Measurements from ENCODE around the gene ABCB11. TPM values are rescaled to one million over a fixed set of nuclear protein-coding genes. Genes with fewer than 3 reads are reported as not detected.
A peak's percentile ranks its signal among the peaks of the same experiment; 100 is the strongest.

ABCB11 gene
- total and polyA plus RNA-seq, 9 of the 15 experiments (the other 6 are each of a cell fraction or from before 2014, with no cell fraction given) = 0.04 to 0.51 (median 0.10) TPM; not detected in 1

DNA sequence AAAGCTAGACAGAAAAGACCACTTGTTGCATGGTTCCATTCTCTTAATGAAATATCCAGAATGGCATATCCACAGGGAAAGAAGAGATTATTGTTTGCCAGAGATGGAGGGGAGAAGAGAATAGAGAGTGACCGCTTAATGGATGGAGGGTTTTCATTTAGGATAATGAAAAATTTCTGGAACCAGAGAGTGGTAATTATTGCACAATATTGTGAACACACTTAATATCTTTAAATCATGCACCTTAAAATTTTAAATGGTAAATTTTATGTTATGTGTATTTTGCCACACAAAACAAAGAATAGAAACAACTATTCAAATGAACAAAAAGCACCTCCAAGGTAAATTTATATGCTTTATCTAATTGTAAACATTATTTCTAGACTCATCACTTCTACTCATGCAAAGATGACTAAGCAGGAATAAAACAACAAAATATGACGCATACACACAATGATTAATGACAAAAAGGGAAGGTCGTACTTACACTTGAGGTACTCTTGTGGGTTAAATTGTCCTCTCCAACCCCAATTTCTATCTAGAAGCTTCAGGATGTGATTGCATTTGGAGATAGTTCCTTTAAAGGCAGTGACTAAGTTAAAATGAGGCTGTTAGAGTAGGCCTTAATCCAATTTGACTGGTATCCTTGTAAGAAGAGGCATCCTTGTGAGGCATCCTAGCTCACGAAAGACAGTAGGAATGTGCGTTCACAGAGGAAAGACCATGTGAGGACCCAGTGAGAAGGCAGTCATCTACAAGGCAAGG, 19.5 kb upstream of the ABCB11 start (continued):
- TF ChIP-seq, protein P1, sequence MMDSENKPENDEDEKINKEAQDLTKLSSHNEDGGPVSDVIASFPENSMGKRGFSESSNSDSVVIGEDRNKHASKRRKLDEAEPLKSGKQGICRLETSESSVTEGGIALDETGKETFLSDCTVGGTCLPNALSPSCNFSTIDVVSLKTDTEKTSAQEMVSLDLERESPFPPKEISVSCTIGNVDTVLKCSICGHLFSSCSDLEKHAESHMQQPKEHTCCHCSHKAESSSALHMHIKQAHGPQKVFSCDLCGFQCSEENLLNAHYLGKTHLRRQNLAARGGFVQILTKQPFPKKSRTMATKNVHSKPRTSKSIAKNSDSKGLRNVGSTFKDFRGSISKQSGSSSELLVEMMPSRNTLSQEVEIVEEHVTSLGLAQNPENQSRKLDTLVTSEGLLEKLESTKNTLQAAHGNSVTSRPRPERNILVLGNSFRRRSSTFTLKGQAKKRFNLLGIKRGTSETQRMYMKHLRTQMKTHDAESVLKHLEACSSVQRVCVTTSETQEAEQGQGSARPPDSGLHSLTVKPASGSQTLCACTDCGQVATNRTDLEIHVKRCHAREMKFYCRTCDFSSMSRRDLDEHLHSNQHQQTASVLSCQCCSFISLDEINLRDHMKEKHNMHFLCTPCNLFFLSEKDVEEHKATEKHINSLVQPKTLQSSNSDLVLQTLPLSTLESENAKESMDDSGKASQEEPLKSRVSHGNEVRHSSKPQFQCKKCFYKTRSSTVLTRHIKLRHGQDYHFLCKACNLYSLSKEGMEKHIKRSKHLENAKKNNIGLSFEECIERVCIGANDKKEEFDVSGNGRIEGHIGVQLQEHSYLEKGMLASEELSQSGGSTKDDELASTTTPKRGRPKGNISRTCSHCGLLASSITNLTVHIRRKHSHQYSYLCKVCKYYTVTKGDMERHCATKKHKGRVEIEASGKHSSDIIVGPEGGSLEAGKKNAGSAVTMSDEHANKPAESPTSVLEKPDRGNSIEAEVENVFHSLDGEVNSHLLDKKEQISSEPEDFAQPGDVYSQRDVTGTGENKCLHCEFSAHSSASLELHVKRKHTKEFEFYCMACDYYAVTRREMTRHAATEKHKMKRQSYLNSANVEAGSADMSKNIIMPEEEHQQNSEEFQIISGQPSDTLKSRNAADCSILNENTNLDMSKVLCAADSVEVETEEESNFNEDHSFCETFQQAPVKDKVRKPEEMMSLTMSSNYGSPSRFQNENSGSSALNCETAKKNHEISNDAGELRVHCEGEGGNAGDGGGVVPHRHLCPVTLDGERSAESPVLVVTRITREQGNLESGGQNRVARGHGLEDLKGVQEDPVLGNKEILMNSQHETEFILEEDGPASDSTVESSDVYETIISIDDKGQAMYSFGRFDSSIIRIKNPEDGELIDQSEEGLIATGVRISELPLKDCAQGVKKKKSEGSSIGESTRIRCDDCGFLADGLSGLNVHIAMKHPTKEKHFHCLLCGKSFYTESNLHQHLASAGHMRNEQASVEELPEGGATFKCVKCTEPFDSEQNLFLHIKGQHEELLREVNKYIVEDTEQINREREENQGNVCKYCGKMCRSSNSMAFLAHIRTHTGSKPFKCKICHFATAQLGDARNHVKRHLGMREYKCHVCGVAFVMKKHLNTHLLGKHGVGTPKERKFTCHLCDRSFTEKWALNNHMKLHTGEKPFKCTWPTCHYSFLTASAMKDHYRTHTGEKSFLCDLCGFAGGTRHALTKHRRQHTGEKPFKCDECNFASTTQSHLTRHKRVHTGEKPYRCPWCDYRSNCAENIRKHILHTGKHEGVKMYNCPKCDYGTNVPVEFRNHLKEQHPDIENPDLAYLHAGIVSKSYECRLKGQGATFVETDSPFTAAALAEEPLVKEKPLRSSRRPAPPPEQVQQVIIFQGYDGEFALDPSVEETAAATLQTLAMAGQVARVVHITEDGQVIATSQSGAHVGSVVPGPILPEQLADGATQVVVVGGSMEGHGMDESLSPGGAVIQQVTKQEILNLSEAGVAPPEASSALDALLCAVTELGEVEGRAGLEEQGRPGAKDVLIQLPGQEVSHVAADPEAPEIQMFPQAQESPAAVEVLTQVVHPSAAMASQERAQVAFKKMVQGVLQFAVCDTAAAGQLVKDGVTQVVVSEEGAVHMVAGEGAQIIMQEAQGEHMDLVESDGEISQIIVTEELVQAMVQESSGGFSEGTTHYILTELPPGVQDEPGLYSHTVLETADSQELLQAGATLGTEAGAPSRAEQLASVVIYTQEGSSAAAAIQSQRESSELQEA (IDR thresholded peaks at IDR 0.05; ENCODE audit: low read depth) = no peak
- no peak for TF ChIP-seq RHOXF2B (CRISPR knock-in tag; conservative IDR thresholded peaks at IDR 0.05)
- TF ChIP-seq ZNF133 (CRISPR knock-in tag; IDR thresholded peaks at IDR 0.05) = no peak
- no peak for TF ChIP-seq ZNF263 (CRISPR knock-in tag; IDR thresholded peaks at IDR 0.05; ENCODE audit: borderline replicate concordance)
- TF ChIP-seq PHF20 (IDR thresholded peaks at IDR 0.05; ENCODE audit: partially characterized antibody) = no peak
- no peak for TF ChIP-seq RFX1 (IDR thresholded peaks at IDR 0.05)
- TF ChIP-seq, protein P2, sequence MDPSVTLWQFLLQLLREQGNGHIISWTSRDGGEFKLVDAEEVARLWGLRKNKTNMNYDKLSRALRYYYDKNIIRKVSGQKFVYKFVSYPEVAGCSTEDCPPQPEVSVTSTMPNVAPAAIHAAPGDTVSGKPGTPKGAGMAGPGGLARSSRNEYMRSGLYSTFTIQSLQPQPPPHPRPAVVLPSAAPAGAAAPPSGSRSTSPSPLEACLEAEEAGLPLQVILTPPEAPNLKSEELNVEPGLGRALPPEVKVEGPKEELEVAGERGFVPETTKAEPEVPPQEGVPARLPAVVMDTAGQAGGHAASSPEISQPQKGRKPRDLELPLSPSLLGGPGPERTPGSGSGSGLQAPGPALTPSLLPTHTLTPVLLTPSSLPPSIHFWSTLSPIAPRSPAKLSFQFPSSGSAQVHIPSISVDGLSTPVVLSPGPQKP (CRISPR knock-in tag; IDR thresholded peaks at IDR 0.05) = no peak
- no peak for TF ChIP-seq KLF13 (tag; IDR thresholded peaks at IDR 0.05; ENCODE audit: borderline replicate concordance, low read depth)
- TF ChIP-seq SETDB1 (IDR thresholded peaks at IDR 0.05; ENCODE audit: low read length) = no peak
- TF ChIP-seq, protein P3, sequence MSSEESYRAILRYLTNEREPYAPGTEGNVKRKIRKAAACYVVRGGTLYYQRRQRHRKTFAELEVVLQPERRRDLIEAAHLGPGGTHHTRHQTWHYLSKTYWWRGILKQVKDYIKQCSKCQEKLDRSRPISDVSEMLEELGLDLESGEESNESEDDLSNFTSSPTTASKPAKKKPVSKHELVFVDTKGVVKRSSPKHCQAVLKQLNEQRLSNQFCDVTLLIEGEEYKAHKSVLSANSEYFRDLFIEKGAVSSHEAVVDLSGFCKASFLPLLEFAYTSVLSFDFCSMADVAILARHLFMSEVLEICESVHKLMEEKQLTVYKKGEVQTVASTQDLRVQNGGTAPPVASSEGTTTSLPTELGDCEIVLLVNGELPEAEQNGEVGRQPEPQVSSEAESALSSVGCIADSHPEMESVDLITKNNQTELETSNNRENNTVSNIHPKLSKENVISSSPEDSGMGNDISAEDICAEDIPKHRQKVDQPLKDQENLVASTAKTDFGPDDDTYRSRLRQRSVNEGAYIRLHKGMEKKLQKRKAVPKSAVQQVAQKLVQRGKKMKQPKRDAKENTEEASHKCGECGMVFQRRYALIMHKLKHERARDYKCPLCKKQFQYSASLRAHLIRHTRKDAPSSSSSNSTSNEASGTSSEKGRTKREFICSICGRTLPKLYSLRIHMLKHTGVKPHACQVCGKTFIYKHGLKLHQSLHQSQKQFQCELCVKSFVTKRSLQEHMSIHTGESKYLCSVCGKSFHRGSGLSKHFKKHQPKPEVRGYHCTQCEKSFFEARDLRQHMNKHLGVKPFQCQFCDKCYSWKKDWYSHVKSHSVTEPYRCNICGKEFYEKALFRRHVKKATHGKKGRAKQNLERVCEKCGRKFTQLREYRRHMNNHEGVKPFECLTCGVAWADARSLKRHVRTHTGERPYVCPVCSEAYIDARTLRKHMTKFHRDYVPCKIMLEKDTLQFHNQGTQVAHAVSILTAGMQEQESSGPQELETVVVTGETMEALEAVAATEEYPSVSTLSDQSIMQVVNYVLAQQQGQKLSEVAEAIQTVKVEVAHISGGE (CRISPR knock-in tag; IDR thresholded peaks at IDR 0.05) = no peak; a peak in 1 of 6 replicates
- TF ChIP-seq, protein P4, sequence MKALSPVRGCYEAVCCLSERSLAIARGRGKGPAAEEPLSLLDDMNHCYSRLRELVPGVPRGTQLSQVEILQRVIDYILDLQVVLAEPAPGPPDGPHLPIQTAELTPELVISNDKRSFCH (CRISPR knock-in tag; IDR thresholded peaks at IDR 0.05) = no peak
- TF ChIP-seq, protein P4 (tag; IDR thresholded peaks at IDR 0.05) = 0 out of 2 replicates have a peak, but pooled peaks have one; percentile 21
- TF ChIP-seq ZNF311 (CRISPR knock-in tag; IDR thresholded peaks at IDR 0.05) = no peak
- TF ChIP-seq KDM4B (IDR thresholded peaks at IDR 0.05; ENCODE audit: borderline replicate concordance in 2 of 2, low read depth in 1 of 2) = no peak
